Measurements from ENCODE around the gene VGLL3.

GRCh38 chr3:86914670-86915069 is 76.3 kb downstream of the VGLL3 start:
- TF ChIP-seq, protein P1, sequence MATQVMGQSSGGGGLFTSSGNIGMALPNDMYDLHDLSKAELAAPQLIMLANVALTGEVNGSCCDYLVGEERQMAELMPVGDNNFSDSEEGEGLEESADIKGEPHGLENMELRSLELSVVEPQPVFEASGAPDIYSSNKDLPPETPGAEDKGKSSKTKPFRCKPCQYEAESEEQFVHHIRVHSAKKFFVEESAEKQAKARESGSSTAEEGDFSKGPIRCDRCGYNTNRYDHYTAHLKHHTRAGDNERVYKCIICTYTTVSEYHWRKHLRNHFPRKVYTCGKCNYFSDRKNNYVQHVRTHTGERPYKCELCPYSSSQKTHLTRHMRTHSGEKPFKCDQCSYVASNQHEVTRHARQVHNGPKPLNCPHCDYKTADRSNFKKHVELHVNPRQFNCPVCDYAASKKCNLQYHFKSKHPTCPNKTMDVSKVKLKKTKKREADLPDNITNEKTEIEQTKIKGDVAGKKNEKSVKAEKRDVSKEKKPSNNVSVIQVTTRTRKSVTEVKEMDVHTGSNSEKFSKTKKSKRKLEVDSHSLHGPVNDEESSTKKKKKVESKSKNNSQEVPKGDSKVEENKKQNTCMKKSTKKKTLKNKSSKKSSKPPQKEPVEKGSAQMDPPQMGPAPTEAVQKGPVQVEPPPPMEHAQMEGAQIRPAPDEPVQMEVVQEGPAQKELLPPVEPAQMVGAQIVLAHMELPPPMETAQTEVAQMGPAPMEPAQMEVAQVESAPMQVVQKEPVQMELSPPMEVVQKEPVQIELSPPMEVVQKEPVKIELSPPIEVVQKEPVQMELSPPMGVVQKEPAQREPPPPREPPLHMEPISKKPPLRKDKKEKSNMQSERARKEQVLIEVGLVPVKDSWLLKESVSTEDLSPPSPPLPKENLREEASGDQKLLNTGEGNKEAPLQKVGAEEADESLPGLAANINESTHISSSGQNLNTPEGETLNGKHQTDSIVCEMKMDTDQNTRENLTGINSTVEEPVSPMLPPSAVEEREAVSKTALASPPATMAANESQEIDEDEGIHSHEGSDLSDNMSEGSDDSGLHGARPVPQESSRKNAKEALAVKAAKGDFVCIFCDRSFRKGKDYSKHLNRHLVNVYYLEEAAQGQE (IDR thresholded peaks at IDR 0.05; ENCODE audit: low read depth): no peak
- TF ChIP-seq, protein P2, sequence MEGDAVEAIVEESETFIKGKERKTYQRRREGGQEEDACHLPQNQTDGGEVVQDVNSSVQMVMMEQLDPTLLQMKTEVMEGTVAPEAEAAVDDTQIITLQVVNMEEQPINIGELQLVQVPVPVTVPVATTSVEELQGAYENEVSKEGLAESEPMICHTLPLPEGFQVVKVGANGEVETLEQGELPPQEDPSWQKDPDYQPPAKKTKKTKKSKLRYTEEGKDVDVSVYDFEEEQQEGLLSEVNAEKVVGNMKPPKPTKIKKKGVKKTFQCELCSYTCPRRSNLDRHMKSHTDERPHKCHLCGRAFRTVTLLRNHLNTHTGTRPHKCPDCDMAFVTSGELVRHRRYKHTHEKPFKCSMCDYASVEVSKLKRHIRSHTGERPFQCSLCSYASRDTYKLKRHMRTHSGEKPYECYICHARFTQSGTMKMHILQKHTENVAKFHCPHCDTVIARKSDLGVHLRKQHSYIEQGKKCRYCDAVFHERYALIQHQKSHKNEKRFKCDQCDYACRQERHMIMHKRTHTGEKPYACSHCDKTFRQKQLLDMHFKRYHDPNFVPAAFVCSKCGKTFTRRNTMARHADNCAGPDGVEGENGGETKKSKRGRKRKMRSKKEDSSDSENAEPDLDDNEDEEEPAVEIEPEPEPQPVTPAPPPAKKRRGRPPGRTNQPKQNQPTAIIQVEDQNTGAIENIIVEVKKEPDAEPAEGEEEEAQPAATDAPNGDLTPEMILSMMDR (IDR thresholded peaks at IDR 0.05 in 2 of 3, conservative IDR thresholded peaks at IDR 0.05 in 1 of 3; ENCODE audit: borderline replicate concordance in 1 of 3, insufficient read depth in 1 of 3, low read depth in 2 of 3, low read length in 2 of 3): no peak
- TF ChIP-seq FOSL1 (IDR thresholded peaks at IDR 0.05; ENCODE audit: low read depth) (no peak), POLR2AphosphoS5 (IDR thresholded peaks at IDR 0.05; ENCODE audit: low read depth, low read length) (no peak), CEBPB (IDR thresholded peaks at IDR 0.05; ENCODE audit: low read depth) (no peak), EZH2 (IDR thresholded peaks at IDR 0.05) (no peak), EGR1 (IDR thresholded peaks at IDR 0.05; ENCODE audit: low read depth) (no peak), SP1 (IDR thresholded peaks at IDR 0.05; ENCODE audit: low read depth) (no peak), POLR2A (IDR thresholded peaks at IDR 0.05; ENCODE audit: borderline replicate concordance, extremely low read depth, insufficient read depth, insufficient read length) (no peak), CBX3 (IDR thresholded peaks at IDR 0.05; ENCODE audit: low read depth) (no peak), ZBTB33 (IDR thresholded peaks at IDR 0.05; ENCODE audit: extremely low read depth, insufficient replicate concordance, low read length) (no peak), SIN3A (IDR thresholded peaks at IDR 0.05; ENCODE audit: low read depth) (no peak)
- TF ChIP-seq, protein P3, sequence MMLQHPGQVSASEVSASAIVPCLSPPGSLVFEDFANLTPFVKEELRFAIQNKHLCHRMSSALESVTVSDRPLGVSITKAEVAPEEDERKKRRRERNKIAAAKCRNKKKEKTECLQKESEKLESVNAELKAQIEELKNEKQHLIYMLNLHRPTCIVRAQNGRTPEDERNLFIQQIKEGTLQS (IDR thresholded peaks at IDR 0.05): no peak
